HL-60 (cell line): ENCODE data around the gene SAMD9.
"Not testable (repeated sequence)": the region's sequence is repeated elsewhere in the genome, so short reads cannot be mapped to it uniquely, and the experiment has no call there.

Experiments used
- DNase-seq, 2 experiments: peaks; one replicate each; pipeline ENCODE4 v3.0.0-alpha.2; 2010 to 2020; ENCODE audit warnings: low read depth in 1 of 2, low spot score in 1 of 2
- H3K27ac ChIP-seq: fragments of 250-450 bp; sonication (Bioruptor Pico); replicated peaks from 2 replicates; pipeline ENCODE4 v1.5.1; 2020; ENCODE audit warnings: mild to moderate bottlenecking, moderate library complexity
- H3K27me3 ChIP-seq: fragments of 250-450 bp; sonication (Bioruptor Pico); 2 replicates; pipeline ENCODE4 v1.5.1; 2021; ENCODE audit warnings: mild to moderate bottlenecking, moderate library complexity; ENCODE audit not compliant: insufficient read depth, poor library complexity, severe bottlenecking
- H3K4me3 ChIP-seq: replicated peaks from 2 replicates; pipeline ENCODE4 v1.5.1; 2011; ENCODE audit warnings: mild to moderate bottlenecking, control low read depth, low read length; ENCODE audit not compliant: insufficient read depth
- CTCF ChIP-seq: IDR thresholded peaks from one replicate; pipeline ENCODE4 v1.5.1; 2011; ENCODE audit warnings: low read length, control low read depth, inconsistent platforms; ENCODE audit not compliant: insufficient read depth
- GABPA ChIP-seq: IDR thresholded peaks from 2 replicates; pipeline ENCODE4 v1.6.1; 2012; ENCODE audit warnings: low read depth
- POLR2AphosphoS5 ChIP-seq: IDR thresholded peaks from 2 replicates; pipeline ENCODE4 v1.6.1; 2012; ENCODE audit warnings: low read depth
- REST ChIP-seq: IDR thresholded peaks from 2 replicates; pipeline ENCODE4 v1.6.1; 2012; ENCODE audit warnings: low read depth; ENCODE audit not compliant: insufficient replicate concordance
- SPI1 ChIP-seq: IDR thresholded peaks from 2 replicates; pipeline ENCODE4 v1.6.1; 2012; ENCODE audit warnings: low read depth, mild to moderate bottlenecking, borderline replicate concordance

The SAMD9 gene

GRCh38 chr7:93060025-93060424 is 57.8 kb downstream of the SAMD9 start:
- DNase-seq = no peak
- no peak overlapping the region for H3K4me3 ChIP-seq
- peaks cover 5% of the 10 kb centered on the region for H3K27me3 ChIP-seq
- H3K27ac ChIP-seq = no peak overlapping the region
- TF ChIP-seq POLR2AphosphoS5 (no peak), SPI1 (no peak), CTCF (no peak), GABPA (no peak), REST (no peak)

- not testable (repeated sequence) for H3K27me3 ChIP-seq, H3K27ac ChIP-seq, DNase-seq, H3K4me3 ChIP-seq
These were observed 61.2 kb downstream of the SAMD9 start for GRCh38 chr7:93056621-93057020.

GRCh38 chr7:93055543-93056107 is 62.2 kb downstream of the SAMD9 start:
- no peak for TF ChIP-seq SPI1
- no peak for TF ChIP-seq REST
- no peak for TF ChIP-seq GABPA
- peak; percentile 52 for TF ChIP-seq CTCF
- DNase-seq = no peak

GRCh38 chr7:93054975-93055374 is 62.8 kb downstream of the SAMD9 start:
- H3K4me3 ChIP-seq = no peak overlapping the region
- no peak overlapping the region for H3K27ac ChIP-seq
- TF ChIP-seq REST (no peak), POLR2AphosphoS5 (no peak), CTCF (no peak), SPI1 (no peak)
- DNase-seq = no peak
- H3K27me3 ChIP-seq = peaks cover 5% of the 10 kb centered on the region

More at GRCh38 chr7:93055543-93056107, 62.2 kb downstream of the SAMD9 start:
- Histone ChIP-seq H3K4me3 (no peak overlapping the region), H3K27ac (no peak overlapping the region), H3K27me3 (peaks cover 5% of the 10 kb centered on the region)
